Left ventricle myocardium inferior (tissue), 1 donor: Measurements from ENCODE around the gene MGAT4C. TPM values are rescaled to one million over a fixed set of nuclear protein-coding genes. Genes with fewer than 3 reads are reported as not detected.

Experiments
- DNase-seq: peaks from one replicate; pipeline ENCODE4 v3.0.0-alpha.2; 2020
- H3K27ac ChIP-seq: fragments of 200-600 bp; replicated peaks from 2 replicates; pipeline ENCODE4 v1.8.0; 2021
- H3K27me3 ChIP-seq: fragments of 200-600 bp; 2 replicates; pipeline ENCODE4 v1.8.0; 2021; ENCODE audit warnings: low read depth
- H3K36me3 ChIP-seq: fragments of 200-600 bp; 2 replicates; pipeline ENCODE4 v1.8.0; 2021
- H3K4me1 ChIP-seq: fragments of 200-600 bp; 2 replicates; pipeline ENCODE4 v1.8.0; 2021
- H3K4me3 ChIP-seq: fragments of 200-600 bp; 2 replicates; pipeline ENCODE4 v1.8.0; 2021; ENCODE audit warnings: mild to moderate bottlenecking, moderate library complexity
- H3K9me3 ChIP-seq: fragments of 200-600 bp; replicated peaks from 2 replicates; pipeline ENCODE4 v1.8.0; 2021
- intact Hi-C: fragments of 100-400 bp; cut with micrococcal nuclease; formaldehyde crosslinking; loops from one replicate; pipeline ENCODE4 v1.11.0; 2022
- total RNA-seq: library from RNA; stranded (reverse); fragmentation: NEBNext Ultra II Directional; extraction: Animal tissue kit (Norgen Biotek cat#: 25700); gene quantifications from one replicate; pipeline ENCODE4 v1.2.1, GENCODE V29; 2021
- TF ChIP-seq, protein P1 (sequence below): fragments of 200-600 bp; IDR thresholded peaks from 2 replicates; pipeline ENCODE4 v1.8.0; 2021; ENCODE audit warnings: antibody characterized with exemption, mild to moderate bottlenecking, borderline replicate concordance
- donor health status: DM: no; HTN: yes; CAD: no; lungs with severe emphysema.

The MGAT4C gene
- total RNA-seq, 1 donor from 2014 or later = 5.4 TPM

DNA sequence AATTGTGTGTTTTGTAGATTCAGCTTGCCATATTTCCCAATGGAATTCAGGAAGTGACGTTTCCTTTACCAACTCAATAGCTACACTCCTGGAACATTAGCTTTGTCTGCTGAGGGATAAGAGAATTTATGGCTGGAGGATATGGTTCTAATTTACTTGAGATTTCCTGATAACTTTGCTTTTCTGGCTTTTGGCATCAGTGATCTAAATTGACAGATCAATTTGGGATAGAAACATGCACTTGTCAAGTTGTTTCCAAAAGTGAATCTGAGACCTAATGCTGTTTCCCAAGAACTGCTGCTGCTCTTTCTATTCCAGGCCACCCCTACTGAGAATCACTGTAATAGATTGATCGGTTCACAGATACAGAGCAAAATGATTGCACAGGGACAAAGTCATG is 43.2 kb downstream of the MGAT4C start:
- H3K27me3 ChIP-seq = no peaks in the 10 kb centered on the region
- no peak for DNase-seq
- H3K9me3 ChIP-seq = no peaks in the 10 kb centered on the region
- no peaks in the 10 kb centered on the region for H3K4me1 ChIP-seq
- TF ChIP-seq, protein P1, sequence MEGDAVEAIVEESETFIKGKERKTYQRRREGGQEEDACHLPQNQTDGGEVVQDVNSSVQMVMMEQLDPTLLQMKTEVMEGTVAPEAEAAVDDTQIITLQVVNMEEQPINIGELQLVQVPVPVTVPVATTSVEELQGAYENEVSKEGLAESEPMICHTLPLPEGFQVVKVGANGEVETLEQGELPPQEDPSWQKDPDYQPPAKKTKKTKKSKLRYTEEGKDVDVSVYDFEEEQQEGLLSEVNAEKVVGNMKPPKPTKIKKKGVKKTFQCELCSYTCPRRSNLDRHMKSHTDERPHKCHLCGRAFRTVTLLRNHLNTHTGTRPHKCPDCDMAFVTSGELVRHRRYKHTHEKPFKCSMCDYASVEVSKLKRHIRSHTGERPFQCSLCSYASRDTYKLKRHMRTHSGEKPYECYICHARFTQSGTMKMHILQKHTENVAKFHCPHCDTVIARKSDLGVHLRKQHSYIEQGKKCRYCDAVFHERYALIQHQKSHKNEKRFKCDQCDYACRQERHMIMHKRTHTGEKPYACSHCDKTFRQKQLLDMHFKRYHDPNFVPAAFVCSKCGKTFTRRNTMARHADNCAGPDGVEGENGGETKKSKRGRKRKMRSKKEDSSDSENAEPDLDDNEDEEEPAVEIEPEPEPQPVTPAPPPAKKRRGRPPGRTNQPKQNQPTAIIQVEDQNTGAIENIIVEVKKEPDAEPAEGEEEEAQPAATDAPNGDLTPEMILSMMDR = no peak
- intact Hi-C loops = no loop called here
- no peak overlapping the region for H3K27ac ChIP-seq
- H3K4me3 ChIP-seq = no peak overlapping the region
- H3K36me3 ChIP-seq = no peaks in the 10 kb centered on the region

DNA sequence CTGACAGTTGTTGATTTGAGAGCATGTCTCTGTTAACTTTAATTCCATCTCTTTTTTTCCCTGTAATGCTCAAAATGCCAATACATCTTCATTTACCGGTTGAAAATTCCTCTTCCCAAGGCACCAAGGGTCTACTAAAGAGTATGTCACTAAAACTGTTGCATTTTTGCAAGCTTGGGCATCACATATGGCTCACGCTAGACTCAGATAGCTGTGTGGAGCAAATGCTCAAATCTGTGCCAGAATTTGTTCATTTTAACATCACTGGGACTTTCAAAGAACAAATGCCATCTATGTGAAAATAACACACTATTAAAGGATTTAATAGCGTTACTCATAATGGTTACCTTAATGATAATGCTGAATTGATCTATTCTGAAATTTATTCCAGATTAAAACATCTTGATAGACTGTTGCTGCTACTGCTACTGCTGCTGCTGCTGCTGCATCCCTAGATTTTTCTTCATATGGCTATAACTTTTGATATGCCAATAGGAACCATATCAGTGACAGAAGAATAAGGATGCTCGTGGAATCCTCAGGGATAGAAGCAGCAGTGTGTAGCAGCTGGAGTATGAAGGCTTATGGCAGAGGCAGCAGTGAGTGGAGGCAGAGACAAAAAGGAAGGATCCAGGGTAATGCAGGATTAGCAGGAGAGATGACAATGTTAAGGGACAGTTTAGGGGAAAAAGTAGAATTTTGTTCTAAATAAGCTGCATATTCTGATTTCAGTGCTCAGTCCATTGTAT is 57.3 kb downstream of the MGAT4C start:
- Histone ChIP-seq H3K9me3 (no peaks in the 10 kb centered on the region), H3K27me3 (no peaks in the 10 kb centered on the region), H3K4me3 (no peak overlapping the region), H3K4me1 (no peaks in the 10 kb centered on the region), H3K36me3 (no peaks in the 10 kb centered on the region), H3K27ac (no peak overlapping the region)
- DNase-seq = no peak
- intact Hi-C loops = no loop called here
- TF ChIP-seq, protein P1 = no peak

DNA sequence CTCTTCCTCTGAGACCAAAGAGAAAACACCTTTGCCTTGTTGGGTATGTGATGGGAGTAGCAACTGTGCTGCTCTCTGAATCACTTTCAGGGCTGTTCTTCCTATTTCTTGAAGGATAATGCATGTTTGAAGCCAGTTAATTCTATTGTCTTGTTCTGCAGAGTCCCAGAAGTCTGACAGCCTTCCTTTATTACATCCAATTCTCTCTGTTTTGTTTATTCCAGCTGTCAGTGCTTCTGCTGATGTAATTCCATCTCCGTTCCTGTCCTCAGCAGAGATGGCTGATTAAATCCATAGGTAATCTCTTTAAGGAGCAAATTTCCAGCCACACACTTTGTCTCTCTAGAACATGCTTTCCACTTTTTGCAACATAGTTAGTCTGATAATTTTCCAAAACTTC is 59.7 kb downstream of the MGAT4C start:
- no peak for DNase-seq
- no peak overlapping the region for H3K27ac ChIP-seq
- no peaks in the 10 kb centered on the region for H3K36me3 ChIP-seq
- no peak overlapping the region for H3K4me3 ChIP-seq
- intact Hi-C loops = no loop called here
- no peaks in the 10 kb centered on the region for H3K9me3 ChIP-seq
- no peaks in the 10 kb centered on the region for H3K4me1 ChIP-seq
- TF ChIP-seq, protein P1 = no peak
- H3K27me3 ChIP-seq = no peaks in the 10 kb centered on the region

DNA sequence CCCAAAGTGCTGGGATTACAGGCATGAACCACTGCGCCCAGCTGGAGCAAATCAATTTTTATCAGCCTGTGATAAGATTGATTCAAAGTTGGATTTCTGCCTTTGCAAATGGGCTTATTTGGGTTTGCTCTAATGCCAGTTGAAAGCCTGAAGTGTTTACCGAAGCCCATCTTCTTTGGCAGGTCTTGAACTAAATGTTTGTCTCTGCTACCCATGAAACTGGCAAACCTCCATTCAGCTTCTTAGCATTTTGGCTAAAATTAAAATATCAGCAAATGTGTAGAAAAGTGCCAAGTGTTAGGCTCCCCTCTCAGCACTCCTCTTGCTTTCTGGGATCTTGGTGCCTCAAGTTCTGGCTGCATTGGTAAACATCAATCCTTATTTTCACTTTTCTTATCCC is 61.5 kb downstream of the MGAT4C start:
- no peaks in the 10 kb centered on the region for H3K4me1 ChIP-seq
- intact Hi-C loops = no loop called here
- TF ChIP-seq, protein P1 = no peak

DNA sequence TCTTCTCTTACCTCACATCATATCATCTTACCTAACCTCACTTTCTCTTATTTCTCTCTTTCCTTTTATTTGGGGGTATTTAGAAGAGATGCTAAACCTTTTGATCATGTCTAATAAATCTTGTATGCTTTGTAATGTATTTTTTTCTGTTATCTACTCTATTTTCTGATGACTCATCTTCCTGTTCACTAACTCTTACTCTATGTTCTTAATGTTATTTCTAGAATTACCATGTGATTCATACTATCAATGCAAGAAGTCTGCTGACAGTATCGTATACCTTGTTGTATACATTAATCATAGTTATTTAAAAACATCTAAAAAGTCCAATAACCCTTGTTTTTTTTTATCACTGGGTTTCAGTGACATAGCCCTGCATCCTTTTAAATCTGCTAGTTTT is 62.3 kb downstream of the MGAT4C start:
- Histone ChIP-seq H3K9me3 (no peaks in the 10 kb centered on the region), H3K4me3 (no peak overlapping the region), H3K4me1 (no peaks in the 10 kb centered on the region), H3K27ac (no peak overlapping the region), H3K36me3 (no peaks in the 10 kb centered on the region), H3K27me3 (no peaks in the 10 kb centered on the region)
- TF ChIP-seq, protein P1 = no peak
- no peak for DNase-seq
- intact Hi-C loops = no loop called here

More for the DNA sequence above, 61.5 kb downstream of the MGAT4C start:
- no peak overlapping the region for H3K27ac ChIP-seq
- no peaks in the 10 kb centered on the region for H3K36me3 ChIP-seq
- H3K4me3 ChIP-seq = no peak overlapping the region
- no peaks in the 10 kb centered on the region for H3K27me3 ChIP-seq
- DNase-seq = no peak
- H3K9me3 ChIP-seq = no peaks in the 10 kb centered on the region
